Brain microvascular endothelial cell (primary cell): ENCODE measurements around the gene DHCR7.

ENCODE experiments used
- DNase-seq: peaks from one replicate; pipeline ENCODE4 v3.0.0-alpha.2; 2020
- H3K27ac ChIP-seq: fragments of 250-450 bp; sonication (Bioruptor Pico); 2 replicates; pipeline ENCODE4 v1.5.1; 2020; ENCODE audit warnings: mild to moderate bottlenecking, moderate library complexity
- H3K27me3 ChIP-seq: fragments of 250-450 bp; sonication (Bioruptor Pico); replicated peaks from 2 replicates; pipeline ENCODE4 v1.5.1; 2020; ENCODE audit warnings: mild to moderate bottlenecking
- H3K36me3 ChIP-seq: fragments of 250-450 bp; sonication (Bioruptor Pico); replicated peaks from 2 replicates; pipeline ENCODE4 v1.5.1; 2020; ENCODE audit warnings: mild to moderate bottlenecking
- H3K4me3 ChIP-seq: 2 replicates; pipeline ENCODE4 v1.5.1; 2011; ENCODE audit warnings: low read depth, mild to moderate bottlenecking, control low read depth, low read length, moderate library complexity
- CTCF ChIP-seq: IDR thresholded peaks from 2 replicates; pipeline ENCODE4 v1.5.1; 2011; ENCODE audit warnings: low read depth, mild to moderate bottlenecking, moderate library complexity, low read length, control low read depth, inconsistent platforms; ENCODE audit errors: missing control alignments
- in situ Hi-C: cut with HindIII; loops from 2 replicates; pipeline ENCODE4 v1.10.0; 2017; ENCODE audit warnings: low sequenced_read_pairs, low pct_ligation_motif_present

The DHCR7 gene

GRCh38 chr11:71476031-71476430 is 27.8 kb upstream of the DHCR7 start:
- peaks cover 43% of the 10 kb centered on the region for H3K36me3 ChIP-seq
- no peak overlapping the region for H3K4me3 ChIP-seq
- H3K27me3 ChIP-seq, result no peaks in the 10 kb centered on the region
- in situ Hi-C loops, result no loop called here
- no peak for TF ChIP-seq CTCF
- H3K27ac ChIP-seq, result no peak overlapping the region
- no peak for DNase-seq

GRCh38 chr11:71474771-71475483 is 26.7 kb upstream of the DHCR7 start:
- peaks cover 32% of the 10 kb centered on the region for H3K36me3 ChIP-seq
- TF ChIP-seq CTCF, result no peak
- H3K27me3 ChIP-seq, result no peaks in the 10 kb centered on the region
- DNase-seq, result no peak
- no peak overlapping the region for H3K27ac ChIP-seq
- H3K4me3 ChIP-seq, result no peak overlapping the region
- in situ Hi-C loops, result no loop called here

GRCh38 chr11:71474141-71474770 is 26.1 kb upstream of the DHCR7 start:
- TF ChIP-seq CTCF, result no peak
- in situ Hi-C loops, result no loop called here
- no peak overlapping the region for H3K4me3 ChIP-seq
- no peaks in the 10 kb centered on the region for H3K27me3 ChIP-seq
- no peak for DNase-seq
- no peak overlapping the region for H3K27ac ChIP-seq
- H3K36me3 ChIP-seq, result peaks cover 30% of the 10 kb centered on the region

- H3K27me3 ChIP-seq, result no peaks in the 10 kb centered on the region
- DNase-seq, result no peak
- H3K36me3 ChIP-seq, result peaks cover 28% of the 10 kb centered on the region
- H3K4me3 ChIP-seq, result no peak overlapping the region
- no peak for TF ChIP-seq CTCF
- in situ Hi-C loops, result no loop called here
- no peak overlapping the region for H3K27ac ChIP-seq
Observed at GRCh38 chr11:71473793-71474080, 25.5 kb upstream of the DHCR7 start.

- in situ Hi-C loops, result no loop called here
- no peak for TF ChIP-seq CTCF
- H3K27ac ChIP-seq, result no peak overlapping the region
- DNase-seq, result no peak
- H3K4me3 ChIP-seq, result no peak overlapping the region
- no peaks in the 10 kb centered on the region for H3K27me3 ChIP-seq
- peaks cover 26% of the 10 kb centered on the region for H3K36me3 ChIP-seq
Observed at GRCh38 chr11:71472941-71473792, 25.0 kb upstream of the DHCR7 start.
